Left cardiac atrium (tissue), 4 donors: ENCODE measurements around the gene CACNA1B. TPM values are rescaled to one million over a fixed set of nuclear protein-coding genes. Genes with fewer than 3 reads are reported as not detected.
"Not testable (repeated sequence)": the region's sequence is repeated elsewhere in the genome, so short reads cannot be mapped to it uniquely, and the experiment has no call there.

ENCODE experiments used
- ATAC-seq, 2 donors: fragments of 200-7000 bp; cut with Tn5 transposase; one replicate each; pipeline ENCODE4 v1.9.1; 2020; ENCODE audit warnings: mild to moderate bottlenecking in 2 of 2, moderate library complexity in 2 of 2
- DNase-seq: peaks from one replicate; pipeline ENCODE4 v3.0.0-alpha.2; 2020
- intact Hi-C, 2 donors: fragments of 100-400 bp; cut with DNase I; formaldehyde crosslinking; loops; one replicate each; pipeline versions ENCODE4 v1.14.1 to v1.15.1; 2022 to 2023
- total RNA-seq, 2 donors: library from RNA; stranded (reverse); fragmentation: NEBNext Ultra II Directional; extraction: Animal tissue kit (Norgen Biotek cat#: 25700); gene quantifications; one replicate each; pipeline ENCODE4 v1.2.1, GENCODE V29; 2021
- donor health status: DM: no; HTN: yes; CAD: no.
- donor health status: DM: no; HTN: yes; CAD: no; lungs with severe emphysema.
- donor health status: DM: yes; HTN: yes; CAD: no.
- donor health status: Dilated cardiomyopathy.

CACNA1B gene
- total RNA-seq, 2 donors from 2014 or later: 0.39 to 0.56 TPM

DNA sequence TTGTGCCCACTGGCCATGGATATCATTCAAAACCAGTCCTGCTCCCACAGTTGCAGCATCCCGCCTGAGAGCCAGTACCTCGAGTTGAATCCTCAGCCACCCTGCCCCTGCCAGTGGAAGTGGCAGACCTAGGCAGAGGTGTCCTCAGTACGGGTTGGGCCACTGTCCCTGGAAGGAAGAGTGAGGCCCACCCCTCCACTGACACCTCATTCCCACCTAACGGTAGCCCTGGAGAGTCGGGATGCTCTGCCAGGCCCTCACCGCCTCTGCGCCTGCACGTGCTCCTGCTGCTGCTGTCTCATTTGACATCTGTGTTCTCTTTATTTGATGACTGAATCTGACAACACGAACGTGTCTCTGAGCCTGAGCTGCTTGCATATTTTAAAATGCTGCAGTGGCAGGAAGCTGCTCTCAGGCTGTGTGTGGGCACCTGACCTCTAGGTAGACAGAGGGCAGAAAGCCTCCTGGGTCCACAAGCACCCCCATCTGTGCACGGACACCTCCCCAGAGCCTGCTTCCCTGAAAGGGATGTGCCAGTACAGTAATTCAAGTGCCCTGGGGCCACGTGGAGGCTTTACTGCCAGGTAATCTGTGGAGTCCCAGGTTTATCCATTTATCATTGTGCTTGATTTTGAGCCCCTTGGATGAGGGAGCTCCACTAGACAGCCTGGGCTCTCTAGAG is 194.7 kb downstream of the CACNA1B start:
- ATAC-seq (no peak), DNase-seq (no peak)
- intact Hi-C loops: no loop called here

DNA sequence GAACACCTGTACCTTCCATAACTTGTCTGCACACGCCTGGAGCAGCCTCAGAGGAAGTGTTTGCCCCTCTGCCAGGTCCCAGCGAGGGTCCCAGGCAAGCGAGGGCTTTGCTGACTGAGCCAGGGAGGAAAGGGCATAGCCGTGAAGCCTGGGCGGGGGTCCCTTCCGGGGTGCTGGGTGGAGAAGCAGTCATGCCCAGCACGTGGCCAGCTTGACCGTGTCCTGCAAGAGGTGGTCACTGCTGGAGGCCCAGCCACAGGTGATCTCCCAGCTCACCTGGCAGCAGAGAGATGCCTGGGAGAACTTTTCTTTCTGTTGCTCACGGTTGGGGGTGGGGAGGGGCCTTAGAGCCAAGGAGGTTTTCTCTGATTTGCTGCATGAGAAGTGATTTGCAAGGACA is 195.3 kb downstream of the CACNA1B start:
- intact Hi-C loops: no loop called here
- DNase-seq: no peak

DNA sequence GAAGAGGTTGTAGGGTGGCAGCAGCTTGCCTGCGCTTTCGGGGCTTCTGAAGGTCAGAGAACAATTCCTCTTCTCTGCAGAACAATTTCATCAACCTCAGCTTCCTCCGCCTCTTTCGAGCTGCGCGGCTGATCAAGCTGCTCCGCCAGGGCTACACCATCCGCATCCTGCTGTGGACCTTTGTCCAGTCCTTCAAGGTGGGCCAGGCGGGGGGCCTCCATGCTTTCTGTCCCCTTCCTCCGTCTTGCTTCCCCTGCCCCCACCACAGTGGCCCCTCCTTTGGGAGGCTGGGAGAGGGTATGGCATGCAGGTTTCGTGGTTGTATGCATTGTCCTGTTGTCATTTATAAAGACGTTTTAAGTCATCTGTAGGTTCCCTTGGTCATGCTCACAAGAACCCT is 195.8 kb downstream of the CACNA1B start:
- no peak for ATAC-seq
- intact Hi-C loops: no loop called here
- no peak for DNase-seq

More for the DNA sequence above, 195.3 kb downstream of the CACNA1B start:
- no peak for ATAC-seq

DNA sequence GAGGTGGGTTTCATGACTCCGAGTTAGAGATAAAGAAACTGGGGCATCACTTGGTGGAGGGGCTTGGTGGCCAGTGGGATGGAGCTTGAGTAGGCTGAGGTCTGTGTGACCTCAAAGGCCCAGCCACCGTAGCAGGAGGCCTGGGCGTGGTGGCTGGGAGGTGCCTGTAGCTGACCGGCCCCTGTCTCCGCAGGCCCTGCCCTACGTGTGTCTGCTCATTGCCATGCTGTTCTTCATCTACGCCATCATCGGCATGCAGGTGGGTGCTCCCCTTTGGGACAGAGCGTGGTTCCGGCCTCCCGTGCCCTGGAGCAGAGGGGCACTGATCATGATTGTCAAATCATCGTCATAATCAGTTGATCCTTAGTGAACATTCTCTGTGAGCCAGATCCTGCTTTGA is 196.2 kb downstream of the CACNA1B start:
- ATAC-seq (no peak), DNase-seq (no peak)
- intact Hi-C loops: no loop called here

DNA sequence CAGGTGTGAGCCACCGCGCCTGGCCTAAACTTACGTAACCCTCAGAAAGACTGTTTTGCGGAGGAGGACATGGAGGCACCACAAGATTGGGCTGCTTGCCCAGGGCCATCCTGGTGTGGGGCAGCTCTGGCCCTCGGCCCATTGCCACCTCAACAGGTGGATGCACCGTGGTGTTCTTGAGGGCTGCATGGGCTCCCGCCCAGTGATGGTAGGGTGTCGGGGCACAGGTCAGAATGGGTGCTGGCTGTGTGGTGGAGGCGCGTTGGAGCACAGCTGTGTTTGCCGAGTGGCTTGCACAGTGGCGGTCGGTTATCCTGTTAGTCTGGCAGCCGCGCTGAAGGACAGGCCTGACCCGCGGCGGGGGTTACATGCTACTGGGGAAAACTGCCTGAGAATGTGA is 196.9 kb downstream of the CACNA1B start:
- DNase-seq: no peak
- intact Hi-C loops: no loop called here
- ATAC-seq: no peak

DNA sequence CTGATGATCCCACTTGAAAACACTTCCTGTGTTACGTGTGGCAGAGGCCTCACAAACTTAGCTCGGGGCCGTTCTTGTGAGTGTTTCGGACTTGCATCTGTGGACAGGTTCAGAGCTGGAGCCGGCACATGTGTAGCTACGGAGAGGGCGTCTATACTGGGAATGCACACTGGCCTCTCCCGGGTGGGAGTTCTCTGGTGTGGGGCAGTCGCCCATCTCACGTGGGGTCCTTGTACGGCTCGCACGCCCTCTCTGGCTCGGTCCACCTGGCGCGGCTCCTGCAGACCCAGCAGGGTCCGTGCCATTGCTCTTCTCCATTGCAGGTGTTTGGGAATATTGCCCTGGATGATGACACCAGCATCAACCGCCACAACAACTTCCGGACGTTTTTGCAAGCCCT is 197.9 kb downstream of the CACNA1B start:
- no peak for DNase-seq
- intact Hi-C loops: no loop called here
- no peak for ATAC-seq

DNA sequence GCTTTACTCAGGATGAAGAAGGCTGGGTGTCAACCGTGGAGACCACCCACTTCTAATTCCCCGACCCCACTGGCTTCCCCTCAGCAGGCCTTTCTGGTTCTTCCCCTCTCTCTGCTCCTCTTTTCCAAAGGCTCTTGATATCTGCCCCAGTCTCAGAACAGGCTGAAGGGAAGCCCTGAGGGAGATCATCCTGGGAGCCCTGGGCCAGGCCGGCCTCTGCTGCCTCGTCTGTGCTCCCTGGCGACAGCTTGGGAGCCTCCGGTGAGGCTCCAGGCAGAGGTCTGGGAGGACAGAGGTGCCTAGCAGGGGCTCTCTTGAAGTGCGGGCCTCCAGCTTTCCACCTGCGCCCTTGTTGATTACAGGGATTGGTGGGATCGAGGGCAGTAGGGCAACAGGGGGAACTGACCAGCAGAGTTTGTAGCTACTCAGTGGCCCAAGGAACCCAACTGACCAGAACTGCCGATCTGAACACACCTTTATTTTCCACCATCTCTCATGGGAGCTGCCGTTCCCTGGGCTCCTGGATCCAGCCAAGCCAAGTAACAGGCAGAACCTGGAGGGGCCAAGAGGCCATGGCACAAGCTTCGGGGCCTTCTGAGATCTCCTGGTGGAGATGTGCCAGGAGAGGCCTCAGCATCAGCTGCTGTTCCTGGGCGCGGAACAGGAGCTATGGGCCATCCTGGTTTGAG is 198.5 kb downstream of the CACNA1B start:
- ATAC-seq: no peak
- intact Hi-C loops: no loop called here
- no peak for DNase-seq

DNA sequence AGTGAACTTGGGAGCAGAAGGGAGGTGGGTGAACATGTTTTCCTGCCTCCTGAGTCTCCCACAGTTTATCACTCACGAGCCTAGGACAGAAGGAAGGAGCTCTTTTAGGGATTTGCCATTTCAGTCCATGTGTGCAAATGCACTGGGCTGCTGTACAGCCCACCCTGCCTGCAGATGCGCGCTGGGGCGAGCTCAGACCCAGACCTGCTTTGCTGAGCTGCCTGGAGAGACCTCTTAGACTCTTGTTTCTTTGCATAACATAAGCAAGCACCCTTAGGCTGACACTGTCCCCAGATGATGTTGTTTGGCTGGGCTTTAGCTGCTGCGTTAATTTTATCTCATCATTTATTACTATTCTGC is 199.0 kb downstream of the CACNA1B start:
- intact Hi-C loops: no loop called here
- ATAC-seq (no peak), DNase-seq (no peak)

DNA sequence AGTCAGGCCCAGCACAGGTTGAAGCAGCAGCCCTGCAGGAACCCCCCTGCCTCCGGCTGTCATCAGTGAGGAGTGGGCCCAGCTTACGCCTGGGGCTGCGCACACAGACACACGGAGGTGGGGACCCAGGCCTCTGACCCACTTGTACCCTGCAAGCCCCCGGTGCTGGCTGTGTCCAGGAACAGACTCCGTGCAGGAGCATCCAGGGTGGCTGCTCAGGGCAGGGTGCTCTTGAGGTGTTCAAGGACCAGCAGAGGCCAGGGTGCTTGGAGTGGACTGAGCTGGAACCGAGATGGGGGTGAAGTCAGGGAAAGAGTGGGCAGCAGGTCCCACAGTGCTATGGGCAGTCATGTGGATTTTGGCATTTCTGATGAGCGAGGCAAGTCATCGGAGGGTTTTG is 199.5 kb downstream of the CACNA1B start:
- no peak for DNase-seq
- ATAC-seq: no peak
- intact Hi-C loops: no loop called here

DNA sequence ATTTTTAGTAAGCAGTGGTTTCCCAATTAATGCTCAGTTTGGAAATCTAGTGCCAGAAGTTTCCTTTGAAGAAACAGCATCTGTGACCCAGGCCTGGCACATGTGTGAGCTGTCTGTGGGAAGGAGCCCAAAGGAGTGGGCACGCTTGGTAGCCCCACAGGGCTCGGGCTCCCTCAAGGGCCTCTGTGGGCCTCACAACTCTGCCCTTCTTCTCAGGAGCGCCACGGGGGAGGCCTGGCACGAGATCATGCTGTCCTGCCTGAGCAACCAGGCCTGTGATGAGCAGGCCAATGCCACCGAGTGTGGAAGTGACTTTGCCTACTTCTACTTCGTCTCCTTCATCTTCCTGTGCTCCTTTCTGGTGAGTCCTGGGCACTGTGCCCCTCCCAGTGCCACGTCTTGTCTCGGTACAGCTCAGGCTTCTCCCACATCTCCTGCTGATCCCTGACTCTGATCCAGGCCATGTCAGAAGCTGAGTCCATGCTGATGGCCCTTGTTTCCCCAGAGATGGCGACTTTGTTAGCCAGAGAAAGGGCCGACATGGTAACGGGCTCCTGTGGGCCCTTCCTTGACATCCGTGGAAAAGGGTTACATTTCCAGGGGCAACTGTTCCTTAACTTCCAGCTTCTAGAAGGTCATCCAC is 200.4 kb downstream of the CACNA1B start:
- no peak for DNase-seq
- intact Hi-C loops: no loop called here
- ATAC-seq: no peak

DNA sequence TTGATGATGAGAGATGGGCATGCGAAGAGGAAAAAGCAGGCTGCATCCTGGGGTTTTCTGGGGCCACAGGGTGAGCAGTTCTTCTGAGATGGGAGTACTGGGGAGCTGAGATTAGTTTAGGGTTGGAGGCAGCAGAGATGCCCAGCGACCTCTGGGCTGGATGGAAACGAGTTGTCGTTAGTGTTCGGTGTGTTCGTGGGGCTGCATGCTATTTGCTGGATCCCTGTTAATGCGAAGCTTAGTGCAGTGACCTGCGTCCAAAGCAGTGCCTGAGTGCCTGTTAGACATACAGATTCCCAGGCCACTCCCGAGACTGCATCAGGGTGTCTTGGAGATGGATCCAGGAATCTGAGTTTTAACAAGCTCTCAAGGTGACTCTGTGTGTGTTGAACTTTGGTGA is 201.3 kb downstream of the CACNA1B start:
- DNase-seq: no peak
- no peak for ATAC-seq
- intact Hi-C loops: no loop called here

DNA sequence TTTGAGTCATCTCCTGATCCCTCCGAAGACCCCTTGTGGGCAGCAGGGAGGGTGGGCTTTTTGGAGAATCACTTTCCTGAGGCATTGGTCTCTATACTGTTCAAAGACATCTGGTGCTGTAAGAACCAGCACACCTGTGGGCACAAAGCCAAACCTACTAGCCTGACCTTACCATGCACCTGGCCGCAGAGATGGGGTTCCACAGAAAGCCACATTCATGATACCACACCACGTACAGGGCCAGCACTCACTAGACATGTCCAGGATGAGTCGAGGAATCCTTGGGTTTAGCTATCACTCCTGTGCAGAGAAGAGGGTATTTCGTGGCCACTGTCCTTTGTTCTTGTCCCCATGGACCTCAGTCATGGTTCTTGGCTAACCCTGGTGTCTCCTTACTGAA is 203.4 kb downstream of the CACNA1B start:
- no peak for DNase-seq
- intact Hi-C loops: no loop called here

DNA sequence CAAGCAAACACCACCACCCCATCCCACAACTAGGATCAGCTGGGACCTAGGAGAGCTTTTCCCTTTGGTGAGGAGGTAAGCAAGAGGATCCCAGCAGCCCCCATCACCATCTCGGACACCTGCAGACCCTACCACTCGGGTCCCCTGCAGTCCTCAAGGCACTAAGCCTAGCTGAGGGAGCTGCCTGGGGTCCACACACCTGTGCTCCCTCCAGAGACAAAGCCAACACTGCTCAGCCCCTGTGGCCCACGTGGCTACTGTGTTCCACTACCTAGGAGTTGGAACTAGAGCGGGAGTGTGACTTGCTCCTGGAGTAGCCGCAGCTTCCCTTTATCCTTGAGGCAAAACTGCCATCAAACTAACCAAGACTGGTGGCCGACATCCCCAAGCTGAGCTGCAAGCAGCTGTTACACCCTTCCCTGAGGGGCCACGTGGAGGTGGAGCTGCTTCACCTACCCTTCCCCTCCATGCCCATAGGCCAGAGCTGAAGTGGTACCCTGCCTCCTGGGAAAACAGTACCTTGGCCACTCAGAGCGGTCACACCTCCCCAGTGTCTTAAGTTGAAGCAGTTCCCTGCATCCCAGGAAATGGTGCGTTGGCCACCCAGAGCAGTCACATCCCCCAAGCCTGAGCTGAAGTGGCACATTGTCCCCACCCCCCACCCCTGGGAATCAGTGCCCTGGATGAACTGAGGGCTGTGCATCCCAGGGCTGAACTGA is 205.5 kb downstream of the CACNA1B start:
- DNase-seq (no peak), ATAC-seq (no peak)
- intact Hi-C loops: no loop called here

More for the DNA sequence above, 203.4 kb downstream of the CACNA1B start:
- no peak for ATAC-seq

DNA sequence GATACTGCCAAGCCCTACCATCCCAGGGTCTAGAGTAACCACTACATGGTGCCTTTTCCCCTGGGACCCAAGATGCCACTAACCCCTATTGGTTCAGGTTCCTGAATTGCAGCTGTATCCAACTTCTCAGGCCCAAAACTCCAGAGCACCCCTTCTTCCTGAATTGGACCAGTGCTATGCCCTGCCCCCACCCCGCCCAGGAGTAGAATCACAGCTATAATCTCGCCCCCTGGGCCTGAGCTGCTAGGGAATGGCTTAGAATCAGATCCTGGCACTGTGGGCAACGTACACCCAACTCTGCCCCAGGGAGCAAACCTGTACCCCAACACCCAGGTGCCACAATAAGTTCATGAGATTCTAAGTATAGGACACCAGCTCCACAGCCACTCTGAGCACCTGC is 206.3 kb downstream of the CACNA1B start:
- no peak for DNase-seq
- no peak for ATAC-seq
- intact Hi-C loops: no loop called here

DNA sequence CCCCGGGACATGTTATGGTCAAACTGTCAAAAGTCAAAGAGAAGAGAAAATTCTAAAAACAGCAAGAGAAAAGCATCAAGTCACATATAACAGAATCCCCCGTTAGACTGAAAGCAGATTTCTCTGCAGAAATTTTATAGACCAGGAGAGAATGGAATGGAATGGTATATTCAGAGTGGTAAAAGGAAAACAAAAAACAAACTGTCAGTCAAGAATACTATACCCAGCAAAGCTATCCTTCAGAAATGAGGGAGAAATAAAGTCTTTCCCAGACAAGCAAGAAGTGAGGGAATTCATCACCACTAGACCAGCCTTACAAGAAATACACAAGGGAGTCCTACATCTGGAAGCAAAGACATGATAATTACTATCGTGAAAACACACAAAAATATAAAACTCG is 208.0 kb downstream of the CACNA1B start:
- intact Hi-C loops: no loop called here
- DNase-seq (no peak), ATAC-seq (no peak)

DNA sequence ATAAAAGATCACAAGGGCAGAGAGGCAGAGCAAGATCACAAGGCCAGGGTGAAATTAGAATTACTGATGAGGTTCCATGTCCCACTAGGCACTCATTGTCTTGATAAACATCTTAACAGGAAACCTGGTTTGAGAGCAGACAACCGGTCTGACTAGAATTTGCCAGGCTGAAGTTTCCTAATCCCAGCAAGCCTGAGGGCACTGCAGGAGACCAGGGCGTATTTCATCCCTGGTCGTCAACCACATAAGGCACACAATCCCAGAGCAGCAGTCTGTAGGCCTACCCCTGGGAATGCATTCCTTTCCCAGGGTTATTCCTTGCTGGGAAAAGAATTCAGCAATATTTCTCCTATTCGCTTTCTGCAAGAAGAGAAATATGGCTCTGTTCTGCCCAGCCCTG is 214.5 kb downstream of the CACNA1B start:
- DNase-seq, intact Hi-C loops, ATAC-seq: not testable (repeated sequence)

DNA sequence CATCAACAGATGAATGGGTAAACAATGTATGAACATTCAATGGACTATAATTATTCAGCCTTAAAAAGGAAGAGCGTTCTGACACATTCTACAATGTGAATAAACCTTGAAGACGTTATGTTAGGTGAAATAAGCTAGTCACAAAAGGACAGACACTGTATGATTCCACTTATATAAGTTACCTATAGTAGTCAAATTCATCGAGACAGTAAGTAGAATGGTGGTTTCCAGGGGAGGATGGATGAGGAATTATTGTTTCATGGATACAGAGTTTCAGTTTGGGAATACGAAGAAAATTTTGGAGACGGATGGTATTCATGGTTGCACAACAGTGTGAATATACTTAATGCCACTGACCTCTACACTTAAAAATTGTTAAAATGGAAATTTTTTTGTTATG is 216.4 kb downstream of the CACNA1B start:
- no peak for ATAC-seq
- intact Hi-C loops: no loop called here
- no peak for DNase-seq

DNA sequence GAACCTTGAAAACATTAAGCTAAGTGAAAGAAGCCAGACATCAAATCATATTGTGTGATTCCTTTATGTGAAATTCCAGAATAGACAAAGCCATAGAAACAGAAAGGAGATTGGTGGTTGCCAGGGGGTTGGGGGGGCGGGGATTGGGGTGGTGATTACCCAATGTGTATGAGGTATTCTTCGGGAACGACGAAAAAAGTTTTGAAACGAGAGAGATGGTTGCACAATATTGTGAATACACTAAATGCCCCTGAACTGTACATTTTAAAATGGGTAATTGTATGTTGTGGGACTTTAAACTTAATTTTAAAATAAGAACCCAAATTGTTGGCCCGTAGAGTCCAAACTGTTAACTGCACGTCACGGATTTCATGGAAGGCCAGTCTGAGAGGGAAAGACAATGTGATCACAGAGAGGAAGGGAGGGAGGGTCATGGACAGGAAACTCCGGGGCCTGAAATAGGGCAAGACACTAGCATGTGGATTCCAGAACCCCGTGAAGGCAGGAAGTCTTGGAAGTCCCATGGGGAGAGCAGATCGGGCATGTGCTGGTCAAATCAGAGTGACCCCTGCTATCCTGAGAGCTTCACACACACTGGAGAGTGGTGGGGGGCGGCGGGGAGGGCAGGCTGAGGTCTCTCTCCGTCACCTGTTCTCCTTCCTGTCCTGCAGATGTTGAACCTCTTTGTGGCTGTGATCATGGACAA is 218.4 kb downstream of the CACNA1B start:
- ATAC-seq: no peak
- DNase-seq: no peak
- intact Hi-C loops: no loop called here

DNA sequence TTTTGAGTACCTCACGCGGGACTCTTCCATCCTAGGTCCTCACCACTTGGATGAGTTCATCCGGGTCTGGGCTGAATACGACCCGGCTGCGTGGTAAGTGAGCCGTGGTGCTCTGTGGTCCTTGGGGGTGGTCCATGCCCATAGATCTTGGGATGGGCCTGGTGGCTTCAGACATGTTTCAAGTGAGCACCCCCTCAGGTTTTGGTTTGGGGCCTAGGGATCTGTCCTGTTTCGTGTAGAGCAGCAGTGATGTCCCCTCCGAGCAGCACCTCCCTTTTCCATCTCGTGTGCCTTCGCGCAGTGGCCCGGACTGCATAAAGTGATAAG is 218.9 kb downstream of the CACNA1B start:
- DNase-seq: no peak
- no peak for ATAC-seq
- intact Hi-C loops: no loop called here

DNA sequence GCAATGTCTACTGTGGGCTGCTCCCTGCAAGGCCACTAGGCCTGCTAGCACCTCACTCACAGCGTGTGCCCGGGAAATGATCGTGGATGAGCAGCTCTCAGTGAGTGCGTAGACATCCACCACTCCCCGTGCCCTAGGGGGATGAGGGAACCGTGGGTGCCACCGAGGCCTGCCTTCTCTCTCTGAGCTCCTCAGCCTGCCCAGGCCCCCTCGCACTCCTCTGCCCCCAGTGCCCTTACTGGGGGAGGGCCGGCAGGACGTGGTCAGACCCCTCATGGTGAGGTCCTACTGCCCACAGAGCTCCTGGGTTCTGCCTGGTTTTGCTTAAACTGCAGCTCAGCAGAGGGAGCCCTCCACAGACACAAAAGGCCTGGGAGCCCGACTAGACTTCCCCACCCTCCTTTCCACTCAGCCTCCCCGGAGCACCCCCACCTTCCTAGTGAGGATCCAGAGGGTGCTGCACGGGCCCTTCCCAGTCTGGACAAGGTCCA is 220.0 kb downstream of the CACNA1B start:
- intact Hi-C loops: no loop called here
- ATAC-seq: no peak

More for the DNA sequence above, 220.0 kb downstream of the CACNA1B start:
- DNase-seq: no peak
